Prostate gland (tissue), 2 donors: ENCODE data around the gene TEX29.

ENCODE experiments used
- CTCF ChIP-seq, 4 experiments: fragments of 200-600 bp in 2 of 4; fragments of 450-650 bp in 2 of 4; sonication (generic) in 2 of 4; IDR thresholded peaks; 1 replicate in 3 of 4; 2 replicates in 1 of 4; pipeline ENCODE4 v1.5.1; 2016 to 2019; ENCODE audit warnings: antibody characterized with exemption in 4 of 4, mild to moderate bottlenecking in 2 of 4, moderate library complexity in 2 of 4
- POLR2A ChIP-seq: fragments of 450-650 bp; IDR thresholded peaks from one replicate; pipeline ENCODE4 v1.6.1; 2016; ENCODE audit warnings: antibody characterized with exemption, mild to moderate bottlenecking
- POLR2AphosphoS5 ChIP-seq: sonication (generic); formaldehyde crosslinking; IDR thresholded peaks from one replicate; pipeline ENCODE4 v1.6.1; 2017; ENCODE audit warnings: antibody characterized with exemption

GRCh38 chr13:111347438-111347837, 27.0 kb downstream of the TEX29 start:
- TF ChIP-seq POLR2A: no peak
- no peak for TF ChIP-seq CTCF (IDR thresholded peaks at IDR 0.05)
- TF ChIP-seq POLR2AphosphoS5: no peak
